HT-29 (cell line): ENCODE data around the gene EEF2KMT. TPM values are rescaled to one million over a fixed set of nuclear protein-coding genes. Genes with fewer than 3 reads are reported as not detected.
"Not testable (repeated sequence)": the region's sequence is repeated elsewhere in the genome, so short reads cannot be mapped to it uniquely, and the experiment has no call there.

Source experiments
- DNase-seq: peaks from one replicate; pipeline ENCODE4 v3.0.0-alpha.2; 2015; ENCODE audit warnings: low spot score
- total RNA-seq: library from RNA; depleted of rRNA; stranded (reverse); fragments of >200 nt; shearing (Covaris generic); gene quantifications from 2 replicates; pipeline ENCODE4 v1.2.3, GENCODE V29; 2014; rRNA removed

EEF2KMT gene
- total RNA-seq, result 37.1 and 38.8 TPM in 2 replicates

GRCh38 chr16:5097470-5098220 is at the start of gene EEF2KMT:
Gene EEF2KMT (minus strand): TSS chr16:5097795. CDS start chr16:5097739, 56 bp downstream.
- DNase-seq, result peak; percentile 99

GRCh38 chr16:5144621-5144956 is 47.0 kb upstream of the EEF2KMT start:
- not testable (repeated sequence) for DNase-seq

- DNase-seq, result no peak
Observed at GRCh38 chr16:5143761-5144620, 46.4 kb upstream of the EEF2KMT start.

GRCh38 chr16:5140151-5140550 is 42.6 kb upstream of the EEF2KMT start:
- DNase-seq, result not testable (repeated sequence)

GRCh38 chr16:5134739-5135452 is 37.3 kb upstream of the EEF2KMT start:
- not testable (repeated sequence) for DNase-seq

- not testable (repeated sequence) for DNase-seq
Observed at GRCh38 chr16:5132915-5133600, 35.5 kb upstream of the EEF2KMT start.

- not testable (repeated sequence) for DNase-seq
Observed at GRCh38 chr16:5131467-5132004, 33.9 kb upstream of the EEF2KMT start.

- not testable (repeated sequence) for DNase-seq
Observed at GRCh38 chr16:5117300-5118087, 19.9 kb upstream of the EEF2KMT start.

- DNase-seq, result not testable (repeated sequence)
Observed at GRCh38 chr16:5116780-5117295, 19.2 kb upstream of the EEF2KMT start.

- not testable (repeated sequence) for DNase-seq
Observed at GRCh38 chr16:5110933-5111332, 13.3 kb upstream of the EEF2KMT start.

GRCh38 chr16:5108505-5109158 is 11.0 kb upstream of the EEF2KMT start:
- no peak for DNase-seq

GRCh38 chr16:5105039-5105438 is 7.4 kb upstream of the EEF2KMT start:
- not testable (repeated sequence) for DNase-seq

GRCh38 chr16:5103296-5104032 is 5.9 kb upstream of the EEF2KMT start:
- not testable (repeated sequence) for DNase-seq

GRCh38 chr16:5099174-5099573 is 1.6 kb upstream of the EEF2KMT start:
- not testable (repeated sequence) for DNase-seq

- DNase-seq, result peak; percentile 28
Observed at GRCh38 chr16:5098221-5099159, 895 bp upstream of the EEF2KMT start.

GRCh38 chr16:5097061-5097469 is 530 bp downstream of the EEF2KMT start:
- DNase-seq, result peak; percentile 27

GRCh38 chr16:5096437-5097060 is 1.0 kb downstream of the EEF2KMT start:
- DNase-seq, result not testable (repeated sequence)
